ENCODE measurements around the gene IMP4.

Gene IMP4

DNA sequence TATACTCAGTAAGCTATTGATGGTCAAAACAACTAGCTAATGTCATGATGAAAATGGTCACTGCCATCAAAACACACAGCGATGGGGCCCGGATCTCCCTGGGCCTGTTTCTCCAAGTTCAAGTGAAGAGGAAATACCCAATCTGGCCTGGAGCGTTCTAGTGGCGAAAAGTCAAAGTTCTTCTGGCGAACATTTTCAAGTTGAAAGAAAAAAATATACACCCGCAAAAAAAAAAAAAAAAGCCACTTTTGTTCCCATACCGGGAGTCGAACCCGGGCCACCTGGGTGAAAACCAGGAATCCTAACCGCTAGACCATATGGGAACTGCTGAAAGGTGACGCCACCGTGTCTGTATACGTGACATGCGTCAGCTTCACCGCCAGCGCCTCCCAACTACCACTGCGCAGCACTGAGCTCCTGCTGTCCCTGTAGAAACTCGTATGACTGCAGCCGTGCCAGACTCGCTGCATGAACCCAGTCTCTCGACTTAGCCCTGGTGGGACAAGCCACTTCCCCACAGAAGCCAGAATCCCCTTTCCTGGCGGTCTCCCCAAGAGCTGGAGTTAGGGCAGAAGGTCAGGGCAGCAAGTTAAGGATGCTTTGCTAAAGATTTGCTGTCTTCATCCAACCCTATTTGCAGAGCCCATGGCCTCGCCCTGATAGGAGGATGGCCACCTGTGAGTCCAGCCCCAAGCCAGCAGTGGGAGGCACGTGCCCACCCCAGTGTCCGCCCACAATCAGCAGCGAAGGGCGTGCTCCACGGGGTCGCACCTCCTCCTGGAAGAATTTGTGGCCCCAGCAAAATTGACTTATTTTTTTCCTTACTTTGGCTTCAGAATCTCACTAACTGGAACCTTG lies 5.6 kb upstream of the IMP4 start:
- FAIRE-seq = peak; percentile 65

DNA sequence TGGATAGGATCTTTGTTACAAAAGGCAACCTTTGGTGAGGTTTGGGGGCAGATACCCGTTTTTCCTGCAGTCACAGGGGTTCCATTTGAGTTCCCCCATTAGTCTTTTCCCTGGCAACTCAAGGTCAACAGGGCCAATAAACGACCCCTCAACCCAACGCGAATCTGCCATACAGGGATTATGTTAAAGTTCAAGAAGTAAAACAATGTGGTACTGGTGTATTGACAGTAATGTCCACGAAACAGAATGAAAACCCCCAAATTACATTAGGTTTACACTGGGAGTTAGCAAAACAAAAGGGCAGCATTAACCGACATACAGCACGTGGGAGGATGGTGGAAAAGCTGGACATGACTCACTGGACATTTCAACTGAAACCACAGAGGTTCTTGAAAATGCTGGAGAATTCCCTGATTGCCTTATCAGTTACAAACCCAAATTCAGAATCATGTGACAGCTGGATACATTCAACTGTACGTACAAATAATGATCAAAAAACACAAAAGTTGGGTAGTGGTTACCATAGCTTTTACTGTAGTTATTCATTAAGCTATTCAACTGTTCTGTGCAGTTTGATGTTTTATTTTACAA lies 4.9 kb upstream of the IMP4 start:
- FAIRE-seq = no peak

DNA sequence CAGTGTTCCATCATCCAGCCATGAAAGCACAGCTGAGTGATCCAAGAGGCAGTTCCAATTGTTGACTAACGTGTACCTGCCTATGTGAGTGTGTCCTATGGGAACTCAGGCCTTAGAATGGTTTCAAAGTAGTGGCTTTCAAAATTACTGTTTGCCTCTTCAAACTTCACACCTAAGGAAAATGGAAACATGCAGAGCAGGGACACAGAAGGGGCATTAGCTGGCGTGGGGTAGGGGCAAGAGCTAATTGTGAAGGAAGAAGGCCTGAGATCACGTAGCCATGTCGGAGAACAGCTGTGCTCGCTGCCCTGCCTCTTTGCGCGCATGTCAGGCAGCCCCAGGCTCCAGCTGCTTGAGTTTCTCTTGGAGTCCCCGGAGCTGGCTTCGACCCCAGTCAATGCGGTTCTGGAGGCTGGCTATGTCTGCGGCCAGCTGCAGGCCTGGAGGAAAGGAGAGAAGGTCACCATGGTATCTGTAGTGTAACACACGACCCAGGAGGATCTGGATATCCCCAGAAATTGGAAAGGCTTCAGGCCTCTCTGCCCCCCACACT lies 3.8 kb upstream of the IMP4 start:
- no peak for FAIRE-seq

DNA sequence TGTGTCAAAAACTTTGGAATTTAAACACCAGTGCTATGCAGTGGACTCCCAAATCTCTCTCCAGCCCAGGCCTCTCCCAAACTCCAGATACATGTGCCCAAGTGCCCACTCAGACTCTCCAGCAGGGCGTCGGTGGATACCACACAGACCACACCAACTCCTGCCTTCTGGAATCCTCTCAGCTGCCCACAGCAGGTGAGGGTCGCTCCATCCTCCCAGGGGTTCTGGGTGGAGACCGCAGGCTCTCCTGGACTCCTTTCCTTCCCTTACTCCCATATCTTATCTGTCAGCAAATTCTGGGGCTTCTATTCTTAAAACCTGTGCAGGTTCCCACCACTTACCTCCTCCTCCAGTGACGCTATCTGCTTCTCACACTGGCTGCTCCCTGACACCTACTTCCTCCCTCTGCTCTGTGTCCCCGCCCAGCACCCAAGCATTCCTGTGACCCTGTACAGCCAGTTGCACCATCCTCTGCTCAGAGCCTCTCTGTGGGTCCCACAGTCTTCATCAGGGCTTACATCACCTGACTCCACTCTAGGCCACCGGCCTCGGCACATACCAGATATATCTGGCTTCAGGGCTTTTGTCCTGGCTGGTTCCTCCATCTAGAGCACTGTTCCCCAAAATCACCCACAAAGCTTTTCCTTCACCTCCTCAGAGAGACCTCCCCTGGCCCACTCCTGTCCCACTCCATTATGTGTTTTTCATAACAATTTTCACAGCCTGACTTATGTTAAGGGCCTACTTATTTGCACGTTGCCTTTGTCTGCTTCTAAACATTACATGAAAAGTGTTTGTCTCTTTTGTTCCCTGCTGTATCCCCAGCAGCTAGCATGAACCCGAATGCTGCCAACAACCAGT lies 2.6 kb upstream of the IMP4 start:
- no peak for FAIRE-seq

- FAIRE-seq = no peak
Observed at GRCh38 chr2:130341562-130342019, 1.1 kb upstream of the IMP4 start.

DNA sequence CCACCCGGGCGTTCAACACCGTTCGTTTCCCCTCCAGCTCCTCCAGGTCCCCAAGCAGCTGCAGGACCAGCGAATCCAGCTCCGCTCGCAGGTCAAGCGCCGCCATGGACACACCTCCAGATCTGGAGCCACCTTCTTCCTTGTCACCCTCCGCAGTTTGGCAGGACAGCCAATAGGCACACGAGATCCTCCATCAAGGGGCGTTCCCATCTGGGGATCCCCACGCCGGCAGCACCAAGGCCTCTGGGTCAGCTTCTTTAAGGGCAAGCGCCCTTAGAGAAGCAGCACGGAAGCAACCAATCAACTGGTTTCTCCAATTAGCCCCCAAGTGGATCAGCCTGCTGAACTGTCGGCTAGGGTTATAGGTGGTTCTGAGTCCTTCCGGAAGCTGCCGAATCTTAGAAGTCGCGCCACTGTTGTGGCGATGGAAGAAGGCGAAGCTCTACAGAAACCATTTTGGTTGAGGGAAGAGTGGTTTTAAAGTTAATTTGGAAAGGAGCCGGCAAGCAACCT lies 621 bp upstream of the IMP4 start:
- peak; percentile 92 for FAIRE-seq

DNA sequence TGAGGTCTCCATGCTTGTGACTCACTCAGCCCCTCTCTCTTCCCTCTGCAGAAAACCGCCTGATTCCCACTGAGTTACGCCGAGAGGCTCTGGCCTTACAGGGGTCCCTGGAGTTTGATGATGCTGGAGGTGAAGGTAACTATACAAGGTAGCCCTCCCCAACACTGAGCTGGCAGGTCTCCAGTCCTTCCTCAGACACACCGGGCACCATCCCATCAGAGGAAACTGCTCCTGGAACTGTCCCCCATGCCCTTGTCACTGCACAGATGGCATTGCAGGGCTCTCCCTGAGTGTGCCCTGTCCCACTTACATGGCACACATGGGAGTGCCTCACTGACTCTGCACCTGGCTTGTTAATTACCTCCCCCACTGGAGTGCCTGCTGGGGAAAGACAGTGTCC lies 1.9 kb downstream of the IMP4 start:
- no peak for FAIRE-seq

- FAIRE-seq = no peak
Observed at GRCh38 chr2:130345091-130345490, 2.4 kb downstream of the IMP4 start.

DNA sequence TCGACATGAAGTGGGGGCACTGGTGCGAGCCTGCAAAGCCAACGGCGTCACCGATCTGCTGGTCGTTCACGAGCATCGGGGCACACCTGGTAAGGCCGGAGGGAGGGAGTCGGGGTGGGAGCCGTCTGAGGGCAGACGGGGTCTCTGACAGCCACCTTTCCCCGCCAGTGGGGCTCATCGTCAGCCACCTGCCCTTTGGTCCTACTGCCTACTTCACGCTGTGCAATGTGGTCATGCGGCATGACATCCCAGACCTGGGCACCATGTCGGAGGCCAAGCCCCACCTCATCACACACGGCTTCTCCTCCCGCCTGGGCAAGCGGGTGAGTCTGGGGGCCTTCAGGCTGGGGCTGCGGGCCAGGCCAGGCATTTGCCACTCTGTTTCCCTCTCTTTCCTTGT lies 2.9 kb downstream of the IMP4 start:
- no peak for FAIRE-seq

DNA sequence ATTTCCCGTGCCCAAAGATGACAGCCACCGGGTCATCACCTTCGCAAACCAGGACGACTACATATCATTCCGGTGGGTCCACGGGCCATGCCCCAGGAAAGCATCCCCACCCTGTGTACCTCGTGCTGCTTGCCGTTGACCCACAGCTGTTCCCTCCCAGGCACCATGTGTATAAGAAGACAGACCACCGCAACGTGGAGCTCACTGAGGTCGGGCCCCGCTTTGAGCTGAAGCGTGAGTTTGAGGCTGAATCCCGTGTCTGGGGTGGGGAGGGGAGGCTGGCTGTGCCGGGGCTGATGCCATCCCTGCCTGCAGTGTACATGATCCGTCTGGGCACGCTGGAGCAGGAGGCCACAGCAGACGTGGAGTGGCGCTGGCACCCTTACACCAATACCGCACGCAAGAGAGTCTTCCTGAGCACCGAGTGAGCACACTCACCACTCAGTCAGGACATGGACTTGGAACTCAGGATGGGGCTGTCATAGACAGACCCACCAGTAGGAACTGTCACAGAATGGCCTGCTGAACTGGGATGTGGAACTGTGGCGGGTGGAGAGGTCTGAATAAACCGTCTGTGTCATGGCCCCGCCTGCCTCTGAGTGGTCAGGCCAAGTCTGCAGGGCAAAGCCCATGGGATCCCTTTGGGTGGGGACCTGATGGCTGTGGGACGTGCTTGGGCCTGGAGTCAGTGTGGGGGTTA lies 3.5 kb downstream of the IMP4 start:
- no peak for FAIRE-seq

GRCh38 chr2:130346741-130347066 lies 4.0 kb downstream of the IMP4 start:
- FAIRE-seq = no peak

DNA sequence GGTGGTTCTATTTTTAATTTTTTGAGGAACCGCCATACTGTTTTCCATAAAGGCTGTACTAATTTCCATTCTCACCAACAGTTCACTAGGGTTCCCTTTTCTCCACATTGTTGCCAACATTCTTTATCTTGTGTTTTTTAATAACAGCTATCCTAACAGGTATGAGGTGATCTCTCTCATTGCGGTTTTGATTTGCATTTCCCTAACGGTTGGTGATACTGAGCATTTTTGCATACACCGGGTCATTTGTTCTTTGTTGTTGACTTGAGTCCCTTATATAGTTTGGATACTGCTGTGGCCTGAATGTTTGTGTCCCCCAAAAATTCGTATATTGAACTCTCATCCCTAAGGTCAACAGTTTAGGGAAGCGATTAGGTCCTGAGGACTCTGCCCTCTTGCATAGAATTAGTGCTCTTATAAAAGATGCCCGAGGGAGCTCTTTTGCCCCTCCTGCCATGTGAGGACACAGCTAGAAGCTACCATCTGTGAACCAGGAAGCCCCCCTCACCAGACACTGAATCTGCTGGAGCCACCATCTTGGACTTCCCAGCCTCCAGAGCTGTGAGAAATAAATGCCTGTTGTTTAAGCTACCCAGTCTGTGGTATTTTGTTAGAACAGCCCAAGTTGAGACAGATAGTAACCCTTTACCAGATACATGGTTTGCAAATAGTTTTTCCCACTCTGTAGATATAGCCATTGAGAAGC lies 4.7 kb downstream of the IMP4 start:
- FAIRE-seq = no peak

DNA sequence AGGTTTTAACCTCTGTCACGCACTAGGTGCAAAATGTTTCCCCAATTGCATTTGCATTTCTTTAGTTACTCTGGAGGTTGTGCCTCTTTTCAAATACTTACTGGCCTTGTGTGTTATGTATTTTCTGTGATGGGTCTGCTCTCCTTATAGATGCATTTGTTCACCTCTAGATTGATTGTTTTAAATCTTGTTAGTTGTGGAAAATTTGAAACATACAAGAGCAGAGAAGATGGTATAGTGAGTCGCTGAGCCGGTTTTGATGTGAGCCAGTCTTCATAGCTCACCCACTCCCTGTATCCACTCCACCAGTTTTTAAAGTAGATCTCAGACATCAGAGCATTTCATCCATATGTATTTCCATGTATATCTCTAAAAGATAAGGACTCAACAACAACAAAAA lies 6.5 kb downstream of the IMP4 start:
- no peak for FAIRE-seq

- no peak for FAIRE-seq
Observed at GRCh38 chr2:130351711-130352110, 9.0 kb downstream of the IMP4 start.

DNA sequence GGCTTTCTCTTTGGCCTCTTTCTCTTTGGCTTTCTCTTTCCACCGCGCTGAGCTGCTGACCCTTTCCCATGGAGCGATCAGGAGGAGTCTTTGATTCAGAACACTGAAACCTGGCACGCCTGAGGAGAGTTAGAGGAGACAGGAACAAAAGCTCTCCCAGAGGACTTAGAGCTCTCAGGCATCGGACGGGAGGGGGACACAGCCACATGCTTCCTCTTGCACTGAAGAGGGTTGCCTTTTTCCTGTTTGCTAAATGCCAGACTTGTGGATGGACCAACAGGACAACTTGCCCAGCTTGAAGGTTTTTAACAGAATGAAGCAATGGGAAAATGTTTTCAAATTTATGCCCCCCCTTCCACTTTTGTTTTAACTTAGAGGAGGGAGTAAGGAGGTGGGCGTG lies 9.5 kb downstream of the IMP4 start:
- no peak for FAIRE-seq

DNA sequence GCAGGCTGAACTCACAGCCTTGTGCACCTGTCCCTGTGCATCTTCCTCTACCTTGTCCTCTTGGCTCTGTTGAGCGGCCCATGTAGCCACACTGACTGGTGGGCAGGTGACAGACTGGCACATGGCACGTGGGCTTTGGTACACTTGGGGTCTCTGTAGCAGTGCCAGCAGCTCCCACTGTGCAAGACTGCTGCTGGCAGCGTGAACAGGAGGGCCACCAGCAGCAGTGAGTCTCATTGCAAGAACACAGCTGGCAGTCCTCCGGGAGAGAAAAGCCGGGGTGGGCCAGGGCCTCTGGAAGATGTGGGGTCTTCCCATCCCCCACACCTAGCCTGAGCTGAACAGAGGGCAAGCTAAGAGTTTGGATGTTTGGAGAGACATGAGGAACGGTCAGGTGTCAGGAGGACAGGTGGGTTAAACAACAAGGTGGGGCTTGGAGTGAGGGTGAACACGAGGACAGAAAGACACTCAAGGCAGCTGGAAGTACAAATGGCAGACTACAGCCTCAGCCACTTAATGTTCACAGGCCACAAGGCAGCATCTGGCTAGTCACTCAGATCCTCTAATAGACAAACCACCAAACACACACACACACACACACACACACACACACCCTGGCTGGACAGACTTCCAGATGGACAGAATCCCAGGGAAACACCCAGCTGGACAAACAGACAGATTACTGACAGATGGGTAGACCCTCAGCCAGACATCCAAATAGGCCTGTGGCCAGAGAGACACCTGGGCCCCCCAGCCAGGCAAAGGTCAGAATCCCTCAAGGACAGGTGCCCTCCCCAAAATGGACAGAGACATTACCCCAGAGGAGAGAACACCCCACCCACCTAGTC lies 10.8 kb downstream of the IMP4 start:
- FAIRE-seq = no peak

- no peak for FAIRE-seq
Observed at GRCh38 chr2:130354139-130354428, 11.4 kb downstream of the IMP4 start.

GRCh38 chr2:130355172-130355577 lies 12.5 kb downstream of the IMP4 start:
- no peak for FAIRE-seq

DNA sequence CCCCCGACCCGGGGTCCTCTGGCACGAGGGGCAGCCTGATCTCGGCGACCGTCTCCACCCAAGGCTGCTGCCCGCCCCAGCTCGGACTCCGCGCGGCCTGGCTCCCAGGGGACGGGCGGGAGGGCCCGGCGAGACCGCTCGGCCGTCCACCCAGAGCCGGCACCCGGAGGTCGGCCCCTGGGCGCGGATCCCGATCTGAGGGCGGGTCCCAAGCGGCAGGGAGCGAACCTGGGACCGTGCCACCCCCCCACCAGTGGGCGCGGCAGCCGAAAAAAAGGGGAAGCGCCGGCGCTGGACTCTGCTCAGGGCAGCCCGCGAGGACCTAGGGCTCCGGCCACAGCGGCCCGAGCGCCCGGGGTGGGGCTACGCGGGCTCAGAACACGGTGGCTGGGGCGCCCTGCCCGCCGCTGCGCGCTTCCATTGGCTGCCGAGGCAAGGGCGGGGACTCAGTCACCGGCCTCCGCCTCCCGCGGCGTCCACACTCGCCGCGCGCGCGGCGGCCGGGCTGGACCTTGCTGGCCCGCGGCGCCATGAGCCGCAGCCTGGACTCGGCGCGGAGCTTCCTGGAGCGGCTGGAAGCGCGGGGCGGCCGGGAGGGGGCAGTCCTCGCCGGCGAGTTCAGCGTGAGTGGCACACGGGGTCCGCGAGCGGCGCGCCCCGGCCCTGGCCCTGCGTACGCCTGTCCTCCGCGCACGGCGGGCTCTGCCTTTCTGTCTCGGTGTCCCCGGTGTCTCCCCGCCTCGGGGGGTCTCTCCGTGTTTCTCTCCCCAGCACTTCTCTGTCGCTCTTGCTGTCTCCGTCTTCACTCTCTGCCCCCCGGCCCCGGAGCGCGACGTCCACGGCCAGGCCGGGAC lies 13.1 kb downstream of the IMP4 start, which contains the start of gene PTPN18:
Gene PTPN18 (plus strand): TSS at position 479 of the 854 bp plus-strand sequence. CDS start 52 bp downstream, at position 531.
- no peak for FAIRE-seq

DNA sequence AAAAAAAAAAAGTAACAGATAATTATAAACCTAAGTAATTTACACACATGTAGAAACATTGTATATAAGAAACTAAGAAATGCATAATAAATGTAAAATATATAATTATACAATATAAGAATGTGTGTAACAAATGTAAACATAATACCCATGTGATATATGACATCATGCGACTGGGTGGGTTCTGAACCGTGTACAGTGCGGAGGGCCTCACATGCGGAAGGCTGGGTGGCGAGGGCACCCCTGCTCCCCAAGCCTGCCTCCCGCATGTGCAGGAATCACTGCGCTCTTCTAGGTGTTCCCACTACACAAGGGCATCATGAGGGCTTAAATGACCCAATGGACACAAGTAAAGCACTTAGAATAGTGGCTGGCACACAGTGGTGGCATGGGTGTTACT lies 15.2 kb downstream of the IMP4 start:
- no peak for FAIRE-seq
